H1 (cell line): ENCODE measurements around the gene ABCD4. TPM values are rescaled to one million over a fixed set of nuclear protein-coding genes. Genes with fewer than 3 reads are reported as not detected.

Source experiments
- CTCF ChIA-PET: fragments of 300-600 bp; sonication (Branson Sonifier 250); formaldehyde crosslinking; loops from one replicate; lab custom pipeline; 2021; ENCODE audit not compliant: partially characterized antibody; lab: Charles Lee
- POLR2A ChIA-PET: fragments of 300-600 bp; sonication (Branson Sonifier 250); formaldehyde crosslinking; loops from one replicate; lab custom pipeline; 2021; ENCODE audit warnings: inconsistent platforms; ENCODE audit not compliant: partially characterized antibody; lab: Charles Lee
- DNase-seq, 2 experiments: peaks; one replicate each; pipeline versions ENCODE4 v3.0.0 to v3.0.0-alpha.2; 2010 to 2022; ENCODE audit warnings: low spot score in 2 of 2, low read depth in 1 of 2, mixed read lengths in 1 of 2
- FAIRE-seq: peaks from 2 replicates; lab custom pipeline; 2011; peaks lifted over from hg19 to GRCh38; lab: Jason Lieb, UNC
- H2AFZ ChIP-seq: 2 replicates; pipeline ENCODE4 v1.8.1; 2012; ENCODE audit warnings: low read length, inconsistent platforms
- H2AK5ac ChIP-seq: 2 replicates; pipeline ENCODE4 v1.6.1; 2013; ENCODE audit warnings: low read depth, low read length
- H2BK120ac ChIP-seq: replicated peaks from 2 replicates; pipeline ENCODE3; 2013; ENCODE audit warnings: low read depth, low read length, inconsistent platforms
- H2BK12ac ChIP-seq: 2 replicates; pipeline ENCODE4 v1.6.1; 2013; ENCODE audit warnings: low read depth, low read length
- H2BK15ac ChIP-seq: 2 replicates; pipeline ENCODE4 v1.6.1; 2013; ENCODE audit warnings: low read length
- H2BK20ac ChIP-seq: 2 replicates; pipeline ENCODE4 v1.6.1; 2013; ENCODE audit warnings: low read length
- H2BK5ac ChIP-seq: 2 replicates; pipeline ENCODE4 v1.6.1; 2013; ENCODE audit warnings: low read depth, low read length
- H3K14ac ChIP-seq: 2 replicates; pipeline ENCODE4 v1.6.1; 2013; ENCODE audit warnings: inconsistent platforms; ENCODE audit not compliant: insufficient read length
- H3K18ac ChIP-seq: 2 replicates; pipeline ENCODE4 v1.6.1; 2013; ENCODE audit warnings: low read length; ENCODE audit errors: extremely low read depth
- H3K23ac ChIP-seq: 2 replicates; pipeline ENCODE4 v1.6.1; 2013; ENCODE audit warnings: inconsistent platforms; ENCODE audit not compliant: insufficient read length
- H3K23me2 ChIP-seq: 2 replicates; pipeline ENCODE4 v1.6.1; 2013; ENCODE audit warnings: low read depth, low read length
- H3K27ac ChIP-seq: 2 replicates; pipeline ENCODE4 v1.6.1; 2011; ENCODE audit warnings: low read depth, low read length, inconsistent platforms
- H3K27me3 ChIP-seq, 4 experiments: replicated peaks in 1 of 4; 1 replicate in 1 of 4; 2 replicates in 3 of 4; pipeline versions ENCODE4 v1.6.1 to v1.8.1; 2011 to 2013; ENCODE audit warnings: low read length in 3 of 4, mild to moderate bottlenecking in 3 of 4, inconsistent platforms in 2 of 4, mixed read lengths in 2 of 4, moderate library complexity in 1 of 4; ENCODE audit not compliant: control insufficient read depth in 3 of 4, insufficient read depth in 3 of 4; ENCODE audit errors: extremely low read depth in 1 of 4
- H3K36me3 ChIP-seq, 4 experiments: 2 replicates each; pipeline versions ENCODE4 v1.6.1 to v1.8.1; 2011 to 2013; ENCODE audit warnings: mild to moderate bottlenecking in 4 of 4, low read length in 3 of 4, moderate library complexity in 2 of 4, control low read depth in 1 of 4, inconsistent platforms in 1 of 4; ENCODE audit not compliant: insufficient read depth in 4 of 4, control insufficient read depth in 2 of 4
- H3K4ac ChIP-seq: replicated peaks from 2 replicates; pipeline ENCODE3; 2013; ENCODE audit warnings: low read length, low read depth, mixed read lengths, inconsistent platforms; ENCODE audit not compliant: insufficient read length
- H3K4me1 ChIP-seq, 4 experiments: replicated peaks in 1 of 4; 1 replicate in 1 of 4; 2 replicates in 3 of 4; pipeline versions ENCODE4 v1.6.1 to v1.8.1; 2011 to 2013; ENCODE audit warnings: low read length in 3 of 4, inconsistent platforms in 2 of 4, mixed read lengths in 1 of 4; ENCODE audit not compliant: insufficient read depth in 4 of 4, control insufficient read depth in 3 of 4
- H3K4me2 ChIP-seq, 2 experiments: 2 replicates each; pipeline versions ENCODE4 v1.6.1 to v1.8.1; 2011 to 2013; ENCODE audit warnings: low read depth in 2 of 2, low read length in 2 of 2, control low read depth in 1 of 2, inconsistent platforms in 1 of 2, mild to moderate bottlenecking in 1 of 2; ENCODE audit not compliant: insufficient read depth in 1 of 2
- H3K4me3 ChIP-seq, 4 experiments: fragments of 200-600, 300-600 bp in 1 of 4; sonication (generic), shearing (Covaris generic), sonication (Bioruptor Twin) in 1 of 4; 2 replicates each; pipeline versions ENCODE4 v1.5.1 to v1.8.1; 2011 to 2016; ENCODE audit warnings: low read length in 4 of 4, low read depth in 3 of 4, control low read depth in 2 of 4, inconsistent platforms in 2 of 4, mild to moderate bottlenecking in 2 of 4, mixed read lengths in 1 of 4, moderate library complexity in 1 of 4; ENCODE audit not compliant: insufficient read depth in 2 of 4; ENCODE audit errors: extremely low read depth in 1 of 4
- H3K56ac ChIP-seq: replicated peaks from 2 replicates; pipeline ENCODE3; 2013; ENCODE audit warnings: low read depth, mild to moderate bottlenecking, mixed read lengths, low read length, inconsistent platforms; ENCODE audit not compliant: insufficient read length
- H3K79me1 ChIP-seq: 2 replicates; pipeline ENCODE4 v1.6.1; 2013; ENCODE audit warnings: low read depth, low read length, control low read depth
- H3K79me2 ChIP-seq, 2 experiments: 2 replicates each; pipeline versions ENCODE4 v1.6.1 to v1.8.1; 2012 to 2013; ENCODE audit warnings: low read length in 2 of 2, mild to moderate bottlenecking in 2 of 2, inconsistent platforms in 1 of 2; ENCODE audit not compliant: insufficient read depth in 2 of 2, control insufficient read depth in 1 of 2
- H3K9ac ChIP-seq, 4 experiments: replicated peaks in 1 of 4; 1 replicate in 1 of 4; 2 replicates in 3 of 4; pipeline versions ENCODE4 v1.6.1 to v1.8.1; 2011 to 2013; ENCODE audit warnings: low read depth in 3 of 4, low read length in 3 of 4, control low read depth in 2 of 4, mild to moderate bottlenecking in 2 of 4, moderate library complexity in 2 of 4, inconsistent platforms in 1 of 4; ENCODE audit errors: extremely low read depth in 1 of 4
- H3K9me3 ChIP-seq, 2 experiments: 2 replicates each; pipeline versions ENCODE4 v1.6.1 to v1.8.1; 2012 to 2013; ENCODE audit warnings: mild to moderate bottlenecking in 2 of 2, moderate library complexity in 2 of 2, control low read depth in 1 of 2, inconsistent platforms in 1 of 2, low read depth in 1 of 2, low read length in 1 of 2, mixed read lengths in 1 of 2; ENCODE audit not compliant: insufficient read depth in 2 of 2
- H4K20me1 ChIP-seq, 2 experiments: replicated peaks in 1 of 2; 2 replicates each; pipeline versions ENCODE3 to v1.8.1; 2011 to 2013; ENCODE audit warnings: inconsistent platforms in 2 of 2, low read length in 2 of 2, mild to moderate bottlenecking in 1 of 2; ENCODE audit not compliant: insufficient read depth in 2 of 2, control insufficient read depth in 1 of 2
- H4K5ac ChIP-seq: 2 replicates; pipeline ENCODE4 v1.6.1; 2013; ENCODE audit warnings: low read length, low read depth, mixed read lengths, inconsistent platforms; ENCODE audit not compliant: insufficient read length
- H4K8ac ChIP-seq: 2 replicates; pipeline ENCODE4 v1.8.0; 2013; ENCODE audit warnings: mild to moderate bottlenecking, moderate library complexity, low read length, inconsistent platforms; ENCODE audit not compliant: insufficient read depth; ENCODE audit errors: extremely low read depth
- H4K91ac ChIP-seq: replicated peaks from 2 replicates; pipeline ENCODE3; 2013; ENCODE audit warnings: low read length, mixed read lengths, inconsistent platforms; ENCODE audit not compliant: insufficient read length
- ASH2L ChIP-seq: fragments of 200-600, 300-600 bp; sonication (generic); IDR thresholded peaks from one replicate; pipeline ENCODE4 v1.7.1; 2017; ENCODE audit warnings: low read length
- CEBPB ChIP-seq: IDR thresholded peaks from 2 replicates; pipeline ENCODE4 v1.6.1; 2012; ENCODE audit warnings: low read depth, low read length
- NRF1 ChIP-seq: IDR thresholded peaks from 2 replicates; pipeline ENCODE4 v1.6.1; 2011; ENCODE audit warnings: mild to moderate bottlenecking, low read depth, low read length, improper control_type of control experiment
- POLR2A ChIP-seq, 2 experiments: IDR thresholded peaks; 1 replicate in 1 of 2; 2 replicates in 1 of 2; pipeline ENCODE4 v1.6.1; 2011; ENCODE audit warnings: low read depth in 2 of 2, low read length in 2 of 2, mild to moderate bottlenecking in 2 of 2; ENCODE audit errors: control extremely low read depth in 1 of 2
- RAD21 ChIP-seq, 2 experiments: IDR thresholded peaks in 1 of 2; conservative IDR thresholded peaks in 1 of 2; 2 replicates each; pipeline ENCODE4 v1.6.1; 2011; ENCODE audit warnings: low read depth in 2 of 2, low read length in 2 of 2, improper control_type of control experiment in 1 of 2, inconsistent platforms in 1 of 2, mild to moderate bottlenecking in 1 of 2, moderate library complexity in 1 of 2
- SUZ12 ChIP-seq: fragments of 200-600 bp; sonication (generic); IDR thresholded peaks from 2 replicates; pipeline ENCODE4 v1.6.1; 2012; ENCODE audit warnings: mild to moderate bottlenecking, inconsistent platforms, low read length, moderate library complexity, mixed read lengths
- WGBS, 2 experiments: shearing (Covaris generic) in 1 of 2; methylation state at CpG; one replicate each; pipeline versions ENCODE4 v1.1.6 to v1.1.7; 2013 to 2015; ENCODE audit warnings: low lambda C conversion rate in 2 of 2, mixed read lengths in 2 of 2, inconsistent platforms in 1 of 2, low coverage in 1 of 2, missing lambda C conversion rate in 1 of 2; ENCODE audit not compliant: insufficient replicate concordance in 2 of 2, insufficient coverage in 1 of 2, insufficient read length in 1 of 2; ENCODE audit errors: extremely low coverage in 1 of 2, missing lambda C conversion rate in 1 of 2; 5-methylcytosine and 5-hydroxymethylcytosine counted together
- polyA plus RNA-seq, 7 experiments: library from polyadenylated mRNA; depleted of rRNA in 3 of 7; stranded (reverse) in 5 of 7; unstranded in 2 of 7; fragments of >200 nt in 5 of 7; fragments of 200-250 nt in 2 of 7; gene quantifications; 1 replicate in 5 of 7; 2 replicates in 1 of 7; 4 replicates in 1 of 7; pipeline versions ENCODE4 v1.2.1 to v1.2.3, GENCODE V29; 2011 to 2013; ENCODE audit warnings: missing spikeins in 2 of 7, mixed read lengths in 2 of 7
- total RNA-seq: library from RNA; stranded (reverse); fragmentation: NEBNext Ultra II Directional; extraction: Animal tissue kit (Norgen Biotek cat#: 25700); gene quantifications from 2 replicates; pipeline ENCODE4 v1.2.1, GENCODE V29; 2021
- TF ChIP-seq, protein P1 (sequence below), 3 experiments: IDR thresholded peaks; 1 replicate in 2 of 3; 2 replicates in 1 of 3; pipeline versions ENCODE4 v1.5.1 to v1.6.1; 2011; ENCODE audit warnings: low read length in 3 of 3, mild to moderate bottlenecking in 3 of 3, inconsistent platforms in 2 of 3, low read depth in 1 of 3, moderate library complexity in 1 of 3; ENCODE audit not compliant: insufficient read depth in 1 of 3; ENCODE audit errors: control extremely low read depth in 1 of 3

Gene ABCD4
- total and polyA plus RNA-seq, 2 of the 8 experiments (the other 6 are each of a cell fraction or from before 2014, with no cell fraction given), result 47.9 to 97.7 TPM

DNA sequence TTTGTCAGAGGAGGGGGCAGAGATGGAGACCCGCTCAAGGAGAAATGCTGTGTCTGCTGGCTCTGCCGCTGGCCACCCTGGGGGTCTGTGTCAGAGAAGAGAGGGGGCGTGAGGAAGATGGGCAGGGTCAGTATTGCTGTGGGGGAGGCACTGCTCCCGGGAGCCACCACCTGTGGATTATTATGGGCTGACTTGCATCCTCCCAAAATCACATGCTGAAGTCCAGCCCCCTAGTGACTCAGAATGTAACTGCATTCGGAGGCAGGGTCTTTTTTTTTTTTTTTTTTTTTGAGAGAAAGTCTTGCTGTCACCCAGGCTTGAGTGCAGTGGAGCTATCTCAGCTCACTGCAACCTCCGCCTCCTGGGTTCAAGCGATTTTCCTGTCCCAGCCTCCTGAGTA lies 12.3 kb downstream of the ABCD4 start:
- no peak overlapping the region for H2BK5ac ChIP-seq
- 0 out of 7 replicates have a peak, but pooled peaks cover 0 to 2% (median 0%) of the 10 kb centered on the region in 4 experiments for H3K4me1 ChIP-seq
- peaks cover 10 to 26% of the 10 kb centered on the region in 2 experiments for H4K20me1 ChIP-seq
- no peak overlapping the region for H3K4ac ChIP-seq
- no peak overlapping the region for H4K91ac ChIP-seq
- no peak overlapping the region for H2BK15ac ChIP-seq
- CTCF ChIA-PET, result interaction anchor here (0.6 to 15.9 kb wide), 18 partner anchors 9 to 558 kb away, joined by 3 to 214 read pairs (median 4); partner anchors contain the start of gene ABCD4
- FAIRE-seq (no peak), DNase-seq (no peak)
- H2BK120ac ChIP-seq, result no peak overlapping the region
- no peak overlapping the region; the same call in 1 of the 2 replicates for H4K8ac ChIP-seq
- no peak overlapping the region for H2BK20ac ChIP-seq
- H3K9ac ChIP-seq, result no peak overlapping the region
- H3K27ac ChIP-seq, result no peak overlapping the region
- no peak overlapping the region for H2BK12ac ChIP-seq
- no peaks in the 10 kb centered on the region for H3K27me3 ChIP-seq
- no peak overlapping the region for H3K4me2 ChIP-seq
- no peak overlapping the region for H3K56ac ChIP-seq
- H3K4me3 ChIP-seq, result no peak overlapping the region
- H3K79me1 ChIP-seq, result peaks cover 11% of the 10 kb centered on the region; the same call in 1 of the 2 replicates
- POLR2A ChIA-PET, result interaction anchor here (0.7 kb wide), 1 partner anchor 12 kb away, joined by 4 read pairs; the partner anchor contains the start of gene ABCD4
- no peak overlapping the region for H4K5ac ChIP-seq
- WGBS, 2 experiments, result 60% methylated on average over 6 of the region's 7 CpGs; no CpG with 5 or more reads in 1 of the 2 experiments
- peak; percentile 38 to 41; a peak in 3 of 4 replicates for TF ChIP-seq RAD21 (IDR thresholded peaks at IDR 0.05 in 1 of 2, conservative IDR thresholded peaks at IDR 0.05 in 1 of 2; ENCODE audit: low read depth in 2 of 2, low read length in 2 of 2)
- TF ChIP-seq, protein P1, sequence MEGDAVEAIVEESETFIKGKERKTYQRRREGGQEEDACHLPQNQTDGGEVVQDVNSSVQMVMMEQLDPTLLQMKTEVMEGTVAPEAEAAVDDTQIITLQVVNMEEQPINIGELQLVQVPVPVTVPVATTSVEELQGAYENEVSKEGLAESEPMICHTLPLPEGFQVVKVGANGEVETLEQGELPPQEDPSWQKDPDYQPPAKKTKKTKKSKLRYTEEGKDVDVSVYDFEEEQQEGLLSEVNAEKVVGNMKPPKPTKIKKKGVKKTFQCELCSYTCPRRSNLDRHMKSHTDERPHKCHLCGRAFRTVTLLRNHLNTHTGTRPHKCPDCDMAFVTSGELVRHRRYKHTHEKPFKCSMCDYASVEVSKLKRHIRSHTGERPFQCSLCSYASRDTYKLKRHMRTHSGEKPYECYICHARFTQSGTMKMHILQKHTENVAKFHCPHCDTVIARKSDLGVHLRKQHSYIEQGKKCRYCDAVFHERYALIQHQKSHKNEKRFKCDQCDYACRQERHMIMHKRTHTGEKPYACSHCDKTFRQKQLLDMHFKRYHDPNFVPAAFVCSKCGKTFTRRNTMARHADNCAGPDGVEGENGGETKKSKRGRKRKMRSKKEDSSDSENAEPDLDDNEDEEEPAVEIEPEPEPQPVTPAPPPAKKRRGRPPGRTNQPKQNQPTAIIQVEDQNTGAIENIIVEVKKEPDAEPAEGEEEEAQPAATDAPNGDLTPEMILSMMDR (IDR thresholded peaks at IDR 0.05; ENCODE audit: control extremely low read depth in 1 of 3, insufficient read depth in 1 of 3, low read depth in 1 of 3, low read length in 3 of 3), result peak; percentile 32 to 55 (median 52)
- no peak for TF ChIP-seq POLR2A (IDR thresholded peaks at IDR 0.05; ENCODE audit: control extremely low read depth in 1 of 2, low read depth in 2 of 2, low read length in 2 of 2)
- no peak for TF ChIP-seq CEBPB
- TF ChIP-seq ASH2L, result no peak
- no peak for TF ChIP-seq NRF1
- TF ChIP-seq SUZ12, result no peak
- H2AFZ ChIP-seq, result no peak overlapping the region
- peaks cover 42 to 83% (median 66%) of the 10 kb centered on the region in 4 experiments for H3K36me3 ChIP-seq
- no peak overlapping the region for H3K18ac ChIP-seq
- no peak overlapping the region for H2AK5ac ChIP-seq
- peaks cover 0 to 13% of the 10 kb centered on the region in 2 experiments; a peak in 2 of 4 replicates for H3K79me2 ChIP-seq
- H3K23ac ChIP-seq, result no peak overlapping the region
- H3K9me3 ChIP-seq, result no peaks in the 10 kb centered on the region
- H3K23me2 ChIP-seq, result no peaks in the 10 kb centered on the region
- H3K14ac ChIP-seq, result no peak overlapping the region
